GM12878 (cell line): ENCODE data around the gene SAP130. TPM values are rescaled to one million over a fixed set of nuclear protein-coding genes. Genes with fewer than 3 reads are reported as not detected.

Experiments used
- ATAC-seq: fragments of 200-7000 bp; cut with Tn5 transposase; 3 replicates; pipeline ENCODE4 v1.9.1; 2020; ENCODE audit warnings: mild to moderate bottlenecking, moderate library complexity
- BruUV-seq: library from RNA; stranded (reverse); fragments of 400-500 nt; replicated peaks from 2 replicates; lab custom pipeline; 2021; lab: Mats Ljungman, UMichigan
- CTCF ChIA-PET: fragments of 300-600 bp; sonication (Branson Sonifier 250); formaldehyde crosslinking; extraction: SDS; loops from one replicate; lab custom pipeline; 2021; ENCODE audit warnings: inconsistent platforms; lab: Yijun Ruan, JAX
- POLR2A ChIA-PET: fragments of 350-600 bp; formaldehyde crosslinking; extraction: SDS; loops from one replicate; lab custom pipeline; 2021; ENCODE audit warnings: inconsistent platforms; lab: Charles Lee
- RAD21 ChIA-PET: fragments of 300-600 bp; sonication (Branson Sonifier 250); formaldehyde crosslinking; loops from one replicate; lab custom pipeline; 2023; ENCODE audit warnings: antibody characterized with exemption; ENCODE audit not compliant: unreplicated experiment; lab: Charles Lee
- SMC1A ChIA-PET: fragments of 300-600 bp; sonication (Branson Sonifier 250); formaldehyde crosslinking; loops from one replicate; lab custom pipeline; 2023; ENCODE audit not compliant: unreplicated experiment, uncharacterized antibody; lab: Charles Lee
- DNase-seq: peaks from one replicate; pipeline ENCODE4 v3.0.0-alpha.2; 2011; ENCODE audit warnings: low read depth, low spot score
- FAIRE-seq: peaks from 3 replicates; lab custom pipeline; 2011; peaks lifted over from hg19 to GRCh38; lab: Jason Lieb, UNC
- H2AFZ ChIP-seq: 2 replicates; pipeline ENCODE4 v1.6.0; 2011; ENCODE audit warnings: low read depth, low read length, control low read depth; ENCODE audit not compliant: control insufficient read depth
- H3K27ac ChIP-seq: 2 replicates; pipeline ENCODE4 v1.5.1; 2011; ENCODE audit warnings: control low read depth; ENCODE audit not compliant: control insufficient read depth, insufficient read depth
- H3K27me3 ChIP-seq, 2 experiments: replicated peaks in 1 of 2; 2 replicates each; pipeline versions ENCODE4 v1.6.0 to v1.6.1; 2011; ENCODE audit warnings: low read length in 1 of 2; ENCODE audit not compliant: control insufficient read depth in 2 of 2, insufficient read depth in 2 of 2
- H3K36me3 ChIP-seq, 2 experiments: 2 replicates each; pipeline ENCODE4 v1.5.1; 2011; ENCODE audit warnings: low read length in 1 of 2; ENCODE audit not compliant: control insufficient read depth in 2 of 2, insufficient read depth in 2 of 2
- H3K4me1 ChIP-seq: 2 replicates; pipeline ENCODE4 v1.6.1; 2011; ENCODE audit warnings: mild to moderate bottlenecking, low read length, moderate library complexity, mixed read lengths; ENCODE audit not compliant: control insufficient read depth, insufficient read depth
- H3K4me2 ChIP-seq: 2 replicates; pipeline ENCODE4 v1.6.0; 2011; ENCODE audit warnings: control low read depth; ENCODE audit not compliant: control insufficient read depth, insufficient read depth
- H3K4me3 ChIP-seq: fragments of 200-600 bp; sonication (generic); 2 replicates; pipeline ENCODE4 v1.5.1; 2016
- H3K79me2 ChIP-seq: 2 replicates; pipeline ENCODE4 v1.6.0; 2011; ENCODE audit warnings: low read length; ENCODE audit not compliant: control insufficient read depth, insufficient read depth
- H3K9ac ChIP-seq: 2 replicates; pipeline ENCODE4 v1.8.0; 2011; ENCODE audit warnings: low read length, control low read depth, mixed read lengths; ENCODE audit not compliant: control insufficient read depth, insufficient read depth
- H3K9me3 ChIP-seq: replicated peaks from 3 replicates; pipeline ENCODE4 v1.5.1; 2011; ENCODE audit warnings: mild to moderate bottlenecking, low read length; ENCODE audit not compliant: control insufficient read depth, insufficient read depth
- H4K20me1 ChIP-seq: 2 replicates; pipeline ENCODE4 v1.6.0; 2011; ENCODE audit not compliant: control insufficient read depth, insufficient read depth
- ATF7 ChIP-seq: fragments of 450-650 bp; IDR thresholded peaks from 2 replicates; pipeline ENCODE4 v1.6.1; 2016; ENCODE audit warnings: low read depth, mild to moderate bottlenecking
- EED ChIP-seq: sonication (generic); IDR thresholded peaks from 2 replicates; pipeline ENCODE4 v1.6.1; 2016; ENCODE audit warnings: antibody characterized with exemption, low read depth
- EP300 ChIP-seq, 2 experiments: fragments of 150-350 bp in 1 of 2; IDR thresholded peaks; 2 replicates each; pipeline ENCODE4 v1.6.1; 2011 to 2012; ENCODE audit warnings: low read depth in 2 of 2, low read length in 2 of 2, borderline replicate concordance in 1 of 2, improper control_type of control experiment in 1 of 2, inconsistent platforms in 1 of 2; ENCODE audit not compliant: control insufficient read depth in 1 of 2
- FOXK2 ChIP-seq: fragments of 450-650 bp; IDR thresholded peaks from 2 replicates; pipeline ENCODE4 v1.6.1; 2017; ENCODE audit warnings: mild to moderate bottlenecking, moderate library complexity
- HDAC6 ChIP-seq: fragments of 200-600 bp; sonication (generic); IDR thresholded peaks from one replicate; pipeline ENCODE4 v1.8.0; 2017; ENCODE audit warnings: antibody characterized with exemption; ENCODE audit not compliant: unreplicated experiment
- IKZF1 ChIP-seq: fragments of 450-650 bp; conservative IDR thresholded peaks from 2 replicates; pipeline ENCODE4 v1.6.1; 2017; ENCODE audit warnings: antibody characterized with exemption, mild to moderate bottlenecking
- MEF2B ChIP-seq: fragments of 450-650 bp; IDR thresholded peaks from 2 replicates; pipeline ENCODE4 v1.6.1; 2018; ENCODE audit warnings: mild to moderate bottlenecking, moderate library complexity; ENCODE audit not compliant: partially characterized antibody, poor library complexity, severe bottlenecking
- MTA3 ChIP-seq: IDR thresholded peaks from 2 replicates; pipeline ENCODE4 v1.6.1; 2012; ENCODE audit warnings: low read length, inconsistent platforms, borderline replicate concordance
- NFYB ChIP-seq: IDR thresholded peaks from 2 replicates; pipeline ENCODE4 v1.6.1; 2011; ENCODE audit warnings: low read depth, mild to moderate bottlenecking, low read length, improper control_type of control experiment, moderate library complexity; ENCODE audit not compliant: insufficient read depth
- POLR2A ChIP-seq: IDR thresholded peaks from 2 replicates; pipeline ENCODE4 v1.6.1; 2011; ENCODE audit warnings: low read depth, mild to moderate bottlenecking, low read length
- PRDM15 ChIP-seq: fragments of 450-650 bp; formaldehyde crosslinking; IDR thresholded peaks from 2 replicates; pipeline ENCODE4 v1.4.0; 2020; ENCODE audit warnings: mild to moderate bottlenecking, moderate library complexity
- RBBP5 ChIP-seq: fragments of 200-600 bp; sonication (generic); conservative IDR thresholded peaks from 2 replicates; pipeline ENCODE4 v1.6.1; 2016
- RELA ChIP-seq: fragments of 450-650 bp; IDR thresholded peaks from 2 replicates; pipeline ENCODE4 v1.8.0; 2014; ENCODE audit warnings: borderline replicate concordance; ENCODE audit not compliant: partially characterized antibody
- USF1 ChIP-seq: IDR thresholded peaks from 2 replicates; pipeline ENCODE4 v1.6.1; 2011; ENCODE audit warnings: borderline replicate concordance, low read depth, mild to moderate bottlenecking, moderate library complexity, mixed read lengths, low read length; ENCODE audit not compliant: insufficient read depth; ENCODE audit errors: extremely low read length
- USF2 ChIP-seq: IDR thresholded peaks from 2 replicates; pipeline ENCODE4 v1.6.1; 2011; ENCODE audit warnings: low read depth, low read length, improper control_type of control experiment, borderline replicate concordance
- WGBS: methylation state at CpG from one replicate; pipeline ENCODE4 v1.1.6; 2016; ENCODE audit warnings: low lambda C conversion rate; ENCODE audit not compliant: insufficient replicate concordance, insufficient coverage; ENCODE audit errors: missing lambda C conversion rate; 5-methylcytosine and 5-hydroxymethylcytosine counted together
- in situ Hi-C: fragments of 300-500 bp; cut with MboI; formaldehyde crosslinking; loops from 9 replicates; pipeline ENCODE4 v1.14.3; 2018; ENCODE audit warnings: mixed read lengths
- intact Hi-C: fragments of 100-400 bp; cut with micrococcal nuclease; formaldehyde crosslinking; loops from one replicate; pipeline ENCODE4 v1.14.2; 2022; ENCODE audit not compliant: unreplicated experiment
- polyA plus RNA-seq, 11 experiments: library from polyadenylated mRNA; depleted of rRNA in 4 of 11; unstranded in 6 of 11; stranded (reverse) in 5 of 11; fragments of >200 nt; fragmentation: Nextera tagmentation in 4 of 11; fragmentation: Illumina TruSeq in 1 of 11; extraction: Ambion mirVana in 4 of 11; extraction: Trizol in 1 of 11; gene quantifications; 1 replicate in 1 of 11; 2 replicates in 10 of 11; pipeline versions ENCODE4 v1.2.1 to v1.2.3, GENCODE V29; 2011 to 2016; ENCODE audit warnings: inconsistent platforms in 2 of 11, missing spikeins in 2 of 11, low read depth in 1 of 11
- total RNA-seq, 4 experiments: library from RNA; depleted of rRNA in 3 of 4; stranded (reverse); fragments of >200 nt in 3 of 4; fragmentation: Illumina TruSeq in 1 of 4; extraction: Trizol in 1 of 4; gene quantifications; 2 replicates each; pipeline versions ENCODE4 v1.2.1 to v1.2.3, GENCODE V29; 2013 to 2021
- TF ChIP-seq, protein P1 (sequence below): IDR thresholded peaks from 2 replicates; pipeline ENCODE4 v1.6.1; 2012; ENCODE audit warnings: low read depth, low read length, improper control_type of control experiment

The SAP130 gene
- total and polyA plus RNA-seq, 10 of the 15 experiments (the other 5 are each of a cell fraction or from before 2014, with no cell fraction given) = 5.0 to 26.2 (median 9.9) TPM

- intact Hi-C loops (loop anchor here (10.0 kb wide), 1 partner anchor 262 kb away; no protein-coding TSS in a partner anchor), in situ Hi-C loops (no loop called here)
- H2AFZ ChIP-seq = no peak overlapping the region
- RAD21 ChIA-PET = interaction anchor here (0.5 to 1.5 kb wide), 3 partner anchors 67 to 204 kb away, joined by 3 read pairs; no protein-coding TSS in a partner anchor
- H3K27me3 ChIP-seq = no peaks in the 10 kb centered on the region
- ATAC-seq = no peak
- H3K4me3 ChIP-seq = no peak overlapping the region
- no peaks in the 10 kb centered on the region for H3K9me3 ChIP-seq
- no TSS peak for BruUV-seq
- H3K79me2 ChIP-seq = no peaks in the 10 kb centered on the region
- POLR2A ChIA-PET = interaction anchor here (1.0 kb wide), 1 partner anchor 9 kb away, joined by 5 read pairs; no protein-coding TSS in a partner anchor
- no peak overlapping the region for H3K9ac ChIP-seq
- H4K20me1 ChIP-seq = no peaks in the 10 kb centered on the region
- CTCF ChIA-PET = interaction anchor here (1.0 to 4.0 kb wide), 5 partner anchors 26 to 173 kb away, joined by 3 to 48 read pairs (median 8); partner anchors contain the start of gene UGGT1
- no peak for FAIRE-seq
- TF ChIP-seq USF1 (no peak), RELA (no peak), RBBP5 (no peak), POLR2A (no peak), ATF7 (no peak), FOXK2 (no peak), NFYB (no peak), MTA3 (no peak), USF2 (no peak), MEF2B (no peak), HDAC6 (no peak), EP300 (IDR thresholded peaks at IDR 0.05; ENCODE audit: borderline replicate concordance in 1 of 2, control insufficient read depth in 1 of 2, low read depth in 2 of 2, low read length in 2 of 2) (no peak), IKZF1 (no peak), EED (no peak), PRDM15 (CRISPR knock-in tag) (no peak)
- TF ChIP-seq, protein P1, sequence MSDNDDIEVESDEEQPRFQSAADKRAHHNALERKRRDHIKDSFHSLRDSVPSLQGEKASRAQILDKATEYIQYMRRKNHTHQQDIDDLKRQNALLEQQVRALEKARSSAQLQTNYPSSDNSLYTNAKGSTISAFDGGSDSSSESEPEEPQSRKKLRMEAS = no peak
- SMC1A ChIA-PET = interaction anchor here (0.9 to 1.3 kb wide), 2 partner anchors 53 to 171 kb away, joined by 3 read pairs; no protein-coding TSS in a partner anchor
- no peaks in the 10 kb centered on the region for H3K36me3 ChIP-seq
- whole genome bisulfite sequencing = 84% methylated on average over 8 of the region's 8 CpGs
- DNase-seq = no peak
- H3K4me1 ChIP-seq = no peaks in the 10 kb centered on the region
- no peak overlapping the region for H3K27ac ChIP-seq
- no peak overlapping the region for H3K4me2 ChIP-seq
Observed at GRCh38 chr2:128062571-128062970, 34.7 kb upstream of the SAP130 start.
